Measurements from ENCODE around the gene TMEM116.
"Not testable (repeated sequence)": the region's sequence is repeated elsewhere in the genome, so short reads cannot be mapped to it uniquely, and the experiment has no call there.

DNA sequence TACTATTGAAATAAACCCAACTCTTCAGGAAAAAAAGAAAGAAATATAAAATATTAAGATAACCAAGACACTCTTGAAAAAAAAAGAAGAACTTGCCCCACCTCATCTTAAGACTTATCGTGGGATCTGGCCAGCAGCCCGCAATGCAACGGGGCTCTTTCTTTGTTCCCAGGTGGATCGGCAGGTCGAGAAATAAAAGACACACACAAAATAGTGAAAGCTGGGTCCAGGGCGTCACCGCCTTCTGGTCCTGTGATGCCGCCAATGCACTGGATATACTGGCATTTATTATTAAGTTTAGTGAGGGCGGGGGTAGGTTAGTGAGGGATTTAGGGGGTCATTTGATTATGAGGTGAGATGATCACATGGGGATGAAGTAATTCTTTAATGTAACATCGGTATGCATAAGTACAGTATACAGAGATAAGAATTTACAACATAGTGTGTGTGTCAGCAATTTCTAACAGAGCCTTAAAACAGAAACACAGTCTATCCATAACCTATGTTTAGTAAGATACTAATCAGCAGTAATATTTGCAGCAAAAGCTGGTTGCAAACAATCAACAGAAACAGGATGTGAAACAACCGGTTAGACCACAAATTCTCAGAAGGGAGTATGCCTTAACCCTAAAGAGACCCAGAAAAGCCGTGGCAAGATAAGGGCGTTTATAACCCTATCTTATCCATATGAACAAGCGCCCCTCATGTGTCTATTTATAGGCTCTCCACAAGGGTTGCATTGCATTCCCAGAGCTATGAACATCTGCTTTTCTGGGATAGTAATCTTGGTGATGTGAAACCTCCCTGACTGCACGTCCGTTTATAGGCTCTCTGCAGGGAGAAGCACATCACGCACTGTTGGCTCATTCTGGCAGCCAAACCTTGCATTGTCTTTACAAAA is 18.5 kb downstream of the TMEM116 start:
- TF ChIP-seq, protein P1, sequence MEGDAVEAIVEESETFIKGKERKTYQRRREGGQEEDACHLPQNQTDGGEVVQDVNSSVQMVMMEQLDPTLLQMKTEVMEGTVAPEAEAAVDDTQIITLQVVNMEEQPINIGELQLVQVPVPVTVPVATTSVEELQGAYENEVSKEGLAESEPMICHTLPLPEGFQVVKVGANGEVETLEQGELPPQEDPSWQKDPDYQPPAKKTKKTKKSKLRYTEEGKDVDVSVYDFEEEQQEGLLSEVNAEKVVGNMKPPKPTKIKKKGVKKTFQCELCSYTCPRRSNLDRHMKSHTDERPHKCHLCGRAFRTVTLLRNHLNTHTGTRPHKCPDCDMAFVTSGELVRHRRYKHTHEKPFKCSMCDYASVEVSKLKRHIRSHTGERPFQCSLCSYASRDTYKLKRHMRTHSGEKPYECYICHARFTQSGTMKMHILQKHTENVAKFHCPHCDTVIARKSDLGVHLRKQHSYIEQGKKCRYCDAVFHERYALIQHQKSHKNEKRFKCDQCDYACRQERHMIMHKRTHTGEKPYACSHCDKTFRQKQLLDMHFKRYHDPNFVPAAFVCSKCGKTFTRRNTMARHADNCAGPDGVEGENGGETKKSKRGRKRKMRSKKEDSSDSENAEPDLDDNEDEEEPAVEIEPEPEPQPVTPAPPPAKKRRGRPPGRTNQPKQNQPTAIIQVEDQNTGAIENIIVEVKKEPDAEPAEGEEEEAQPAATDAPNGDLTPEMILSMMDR (IDR thresholded peaks at IDR 0.05), result not testable (repeated sequence)
- TF ChIP-seq POLR2AphosphoS5, POLR2A, EP300 (IDR thresholded peaks at IDR 0.05): not testable (repeated sequence)

Measured in sigmoid colon (tissue), 4 donors.